ENCODE measurements around the gene CEACAM16.

CEACAM16 gene

GRCh38 chr19:44703336-44704078 is 4.6 kb downstream of the CEACAM16 start:
- Mint-ChIP-seq H3K4me3 (no peak overlapping the region), H3K4me1 (peaks cover 17% of the 10 kb centered on the region), H3K27ac (no peak overlapping the region), H3K9me3 (no peaks in the 10 kb centered on the region), H3K27me3 (ENCODE audit: low read depth) (peaks cover 4% of the 10 kb centered on the region), H3K36me3 (ENCODE audit: low read depth) (no peaks in the 10 kb centered on the region)
- no peak for TF ChIP-seq CTCF (IDR thresholded peaks at IDR 0.05; ENCODE audit: unreplicated experiment in 3 of 3)

DNA sequence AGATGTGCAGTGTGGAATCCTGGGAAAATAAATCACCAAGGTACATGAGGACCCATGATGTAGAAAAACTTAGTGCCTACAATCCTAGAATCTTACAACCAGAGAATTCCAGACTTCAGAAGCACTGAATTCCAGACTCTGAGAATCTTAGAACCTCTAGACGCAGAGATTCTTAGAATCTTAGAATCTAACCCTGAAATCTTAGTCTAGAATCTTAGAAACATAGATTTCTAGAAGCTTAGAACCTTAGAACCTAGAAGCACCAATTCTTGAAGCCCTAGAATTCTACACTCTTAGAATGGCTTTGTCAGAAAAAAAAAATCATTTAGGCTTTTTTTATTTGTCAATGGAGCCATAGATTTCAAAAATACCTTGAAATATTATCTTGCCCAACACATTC is 6.0 kb downstream of the CEACAM16 start:
- Mint-ChIP-seq H3K27ac (peak overlapping the region in 1 of 3 experiments; percentile 23), H3K9me3 (no peaks in the 10 kb centered on the region), H3K27me3 (ENCODE audit: low read depth) (peaks cover 4% of the 10 kb centered on the region), H3K4me3 (no peak overlapping the region), H3K4me1 (peaks cover 17% of the 10 kb centered on the region), H3K36me3 (ENCODE audit: low read depth) (no peaks in the 10 kb centered on the region)
- TF ChIP-seq CTCF (IDR thresholded peaks at IDR 0.05; ENCODE audit: unreplicated experiment in 3 of 3) = no peak

DNA sequence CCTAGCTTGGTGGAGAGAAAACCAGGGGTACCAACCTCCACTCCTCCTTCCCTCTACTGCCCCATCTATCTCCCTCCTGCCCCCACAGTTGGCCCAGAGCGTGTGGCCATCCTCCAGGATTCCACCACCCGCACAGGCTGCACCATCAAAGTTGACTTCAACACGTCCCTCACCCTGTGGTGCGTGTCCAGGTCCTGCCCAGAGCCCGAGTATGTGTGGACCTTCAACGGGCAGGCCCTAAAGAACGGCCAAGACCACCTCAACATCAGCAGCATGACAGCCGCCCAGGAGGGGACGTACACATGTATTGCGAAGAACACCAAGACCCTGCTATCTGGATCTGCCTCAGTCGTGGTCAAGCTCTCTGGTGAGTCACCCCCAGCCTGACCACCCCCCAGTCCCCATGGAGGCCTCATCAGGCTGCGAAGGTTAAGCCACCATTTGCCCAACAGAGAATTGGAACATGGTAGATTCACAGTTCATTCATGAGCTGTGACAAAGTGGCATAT is 6.6 kb downstream of the CEACAM16 start:
- no peak for TF ChIP-seq CTCF (IDR thresholded peaks at IDR 0.05; ENCODE audit: unreplicated experiment in 3 of 3)
- H3K9me3 Mint-ChIP-seq = no peaks in the 10 kb centered on the region

GRCh38 chr19:44706506-44707236 is 7.7 kb downstream of the CEACAM16 start:
- H3K4me3 Mint-ChIP-seq = no peak overlapping the region
- no peak for TF ChIP-seq CTCF (IDR thresholded peaks at IDR 0.05; ENCODE audit: unreplicated experiment in 3 of 3)
- no peaks in the 10 kb centered on the region for H3K9me3 Mint-ChIP-seq
- peaks cover 4% of the 10 kb centered on the region for H3K27me3 Mint-ChIP-seq (ENCODE audit: low read depth)
- H3K36me3 Mint-ChIP-seq (ENCODE audit: low read depth) = no peaks in the 10 kb centered on the region
- H3K27ac Mint-ChIP-seq = no peak overlapping the region
- peaks cover 17% of the 10 kb centered on the region for H3K4me1 Mint-ChIP-seq

More for the DNA sequence above, 6.6 kb downstream of the CEACAM16 start:
- H3K4me1 Mint-ChIP-seq = peaks cover 17% of the 10 kb centered on the region
- peak overlapping the region in 2 of 3 experiments; percentile 12 to 60 for H3K27ac Mint-ChIP-seq
- peaks cover 4% of the 10 kb centered on the region for H3K27me3 Mint-ChIP-seq (ENCODE audit: low read depth)
- no peak overlapping the region for H3K4me3 Mint-ChIP-seq
- no peaks in the 10 kb centered on the region for H3K36me3 Mint-ChIP-seq (ENCODE audit: low read depth)

GRCh38 chr19:44707794-44708193 is 8.8 kb downstream of the CEACAM16 start:
- Mint-ChIP-seq H3K4me1 (peaks cover 15% of the 10 kb centered on the region), H3K9me3 (no peaks in the 10 kb centered on the region), H3K27me3 (ENCODE audit: low read depth) (peaks cover 6% of the 10 kb centered on the region), H3K4me3 (no peak overlapping the region), H3K27ac (no peak overlapping the region), H3K36me3 (ENCODE audit: low read depth) (no peaks in the 10 kb centered on the region)
- TF ChIP-seq CTCF (IDR thresholded peaks at IDR 0.05; ENCODE audit: unreplicated experiment in 3 of 3) = no peak
